Measurements from ENCODE around the gene CLMN.

DNA sequence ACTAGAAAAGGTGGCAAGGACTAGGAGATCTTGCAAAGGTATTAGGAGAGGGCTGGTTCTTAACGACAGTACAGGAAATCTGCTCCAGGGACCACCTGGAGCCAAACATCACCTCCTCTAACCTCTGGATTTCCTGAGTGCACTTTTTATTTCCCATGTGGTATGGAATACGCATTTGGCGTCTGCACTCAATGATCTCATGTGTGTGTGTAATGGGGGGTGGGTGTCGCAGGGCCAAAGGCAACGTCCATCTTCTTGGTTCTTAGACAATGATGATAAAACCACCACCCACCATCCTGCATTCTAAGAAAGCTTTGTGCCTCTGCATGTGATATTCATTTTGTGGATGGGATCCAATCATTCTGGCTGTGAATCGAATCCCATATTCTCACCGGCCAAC, 68.8 kb downstream of the CLMN start:
- TF ChIP-seq ZFAT (CRISPR knock-in tag; conservative IDR thresholded peaks at IDR 0.05), result no peak
- TF ChIP-seq, protein P1, sequence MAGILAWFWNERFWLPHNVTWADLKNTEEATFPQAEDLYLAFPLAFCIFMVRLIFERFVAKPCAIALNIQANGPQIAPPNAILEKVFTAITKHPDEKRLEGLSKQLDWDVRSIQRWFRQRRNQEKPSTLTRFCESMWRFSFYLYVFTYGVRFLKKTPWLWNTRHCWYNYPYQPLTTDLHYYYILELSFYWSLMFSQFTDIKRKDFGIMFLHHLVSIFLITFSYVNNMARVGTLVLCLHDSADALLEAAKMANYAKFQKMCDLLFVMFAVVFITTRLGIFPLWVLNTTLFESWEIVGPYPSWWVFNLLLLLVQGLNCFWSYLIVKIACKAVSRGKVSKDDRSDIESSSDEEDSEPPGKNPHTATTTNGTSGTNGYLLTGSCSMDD (CRISPR knock-in tag; IDR thresholded peaks at IDR 0.05), result no peak
- no peak for TF ChIP-seq KAT2B (IDR thresholded peaks at IDR 0.05; ENCODE audit: borderline replicate concordance, low read depth, low read length)
- TF ChIP-seq ZNF121 (CRISPR knock-in tag; IDR thresholded peaks at IDR 0.05), result no peak
- TF ChIP-seq, protein P2, sequence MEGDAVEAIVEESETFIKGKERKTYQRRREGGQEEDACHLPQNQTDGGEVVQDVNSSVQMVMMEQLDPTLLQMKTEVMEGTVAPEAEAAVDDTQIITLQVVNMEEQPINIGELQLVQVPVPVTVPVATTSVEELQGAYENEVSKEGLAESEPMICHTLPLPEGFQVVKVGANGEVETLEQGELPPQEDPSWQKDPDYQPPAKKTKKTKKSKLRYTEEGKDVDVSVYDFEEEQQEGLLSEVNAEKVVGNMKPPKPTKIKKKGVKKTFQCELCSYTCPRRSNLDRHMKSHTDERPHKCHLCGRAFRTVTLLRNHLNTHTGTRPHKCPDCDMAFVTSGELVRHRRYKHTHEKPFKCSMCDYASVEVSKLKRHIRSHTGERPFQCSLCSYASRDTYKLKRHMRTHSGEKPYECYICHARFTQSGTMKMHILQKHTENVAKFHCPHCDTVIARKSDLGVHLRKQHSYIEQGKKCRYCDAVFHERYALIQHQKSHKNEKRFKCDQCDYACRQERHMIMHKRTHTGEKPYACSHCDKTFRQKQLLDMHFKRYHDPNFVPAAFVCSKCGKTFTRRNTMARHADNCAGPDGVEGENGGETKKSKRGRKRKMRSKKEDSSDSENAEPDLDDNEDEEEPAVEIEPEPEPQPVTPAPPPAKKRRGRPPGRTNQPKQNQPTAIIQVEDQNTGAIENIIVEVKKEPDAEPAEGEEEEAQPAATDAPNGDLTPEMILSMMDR (CRISPR knock-in tag; IDR thresholded peaks at IDR 0.05), result no peak
- TF ChIP-seq, protein P3, sequence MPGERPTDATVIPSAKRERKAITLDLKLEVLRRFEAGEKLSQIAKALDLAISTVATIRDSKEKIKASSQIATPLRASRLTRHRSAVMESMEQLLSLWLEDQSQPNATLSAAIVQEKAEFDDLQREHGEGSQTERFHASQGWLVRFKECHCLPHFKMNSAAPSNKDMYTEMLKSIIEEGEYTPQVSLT (CRISPR knock-in tag; IDR thresholded peaks at IDR 0.05; ENCODE audit: borderline replicate concordance, low read depth), result no peak
- TF ChIP-seq NONO (IDR thresholded peaks at IDR 0.05), result no peak
- TF ChIP-seq NONO (CRISPR knock-in tag; conservative IDR thresholded peaks at IDR 0.05), result no peak
- TF ChIP-seq, protein P4, sequence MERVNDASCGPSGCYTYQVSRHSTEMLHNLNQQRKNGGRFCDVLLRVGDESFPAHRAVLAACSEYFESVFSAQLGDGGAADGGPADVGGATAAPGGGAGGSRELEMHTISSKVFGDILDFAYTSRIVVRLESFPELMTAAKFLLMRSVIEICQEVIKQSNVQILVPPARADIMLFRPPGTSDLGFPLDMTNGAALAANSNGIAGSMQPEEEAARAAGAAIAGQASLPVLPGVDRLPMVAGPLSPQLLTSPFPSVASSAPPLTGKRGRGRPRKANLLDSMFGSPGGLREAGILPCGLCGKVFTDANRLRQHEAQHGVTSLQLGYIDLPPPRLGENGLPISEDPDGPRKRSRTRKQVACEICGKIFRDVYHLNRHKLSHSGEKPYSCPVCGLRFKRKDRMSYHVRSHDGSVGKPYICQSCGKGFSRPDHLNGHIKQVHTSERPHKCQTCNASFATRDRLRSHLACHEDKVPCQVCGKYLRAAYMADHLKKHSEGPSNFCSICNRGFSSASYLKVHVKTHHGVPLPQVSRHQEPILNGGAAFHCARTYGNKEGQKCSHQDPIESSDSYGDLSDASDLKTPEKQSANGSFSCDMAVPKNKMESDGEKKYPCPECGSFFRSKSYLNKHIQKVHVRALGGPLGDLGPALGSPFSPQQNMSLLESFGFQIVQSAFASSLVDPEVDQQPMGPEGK (CRISPR knock-in tag; IDR thresholded peaks at IDR 0.05), result no peak
- no peak for TF ChIP-seq POLR2A (IDR thresholded peaks at IDR 0.05; ENCODE audit: insufficient read depth in 1 of 2, low read depth in 2 of 2, low read length in 2 of 2)
- TF ChIP-seq, protein P5, sequence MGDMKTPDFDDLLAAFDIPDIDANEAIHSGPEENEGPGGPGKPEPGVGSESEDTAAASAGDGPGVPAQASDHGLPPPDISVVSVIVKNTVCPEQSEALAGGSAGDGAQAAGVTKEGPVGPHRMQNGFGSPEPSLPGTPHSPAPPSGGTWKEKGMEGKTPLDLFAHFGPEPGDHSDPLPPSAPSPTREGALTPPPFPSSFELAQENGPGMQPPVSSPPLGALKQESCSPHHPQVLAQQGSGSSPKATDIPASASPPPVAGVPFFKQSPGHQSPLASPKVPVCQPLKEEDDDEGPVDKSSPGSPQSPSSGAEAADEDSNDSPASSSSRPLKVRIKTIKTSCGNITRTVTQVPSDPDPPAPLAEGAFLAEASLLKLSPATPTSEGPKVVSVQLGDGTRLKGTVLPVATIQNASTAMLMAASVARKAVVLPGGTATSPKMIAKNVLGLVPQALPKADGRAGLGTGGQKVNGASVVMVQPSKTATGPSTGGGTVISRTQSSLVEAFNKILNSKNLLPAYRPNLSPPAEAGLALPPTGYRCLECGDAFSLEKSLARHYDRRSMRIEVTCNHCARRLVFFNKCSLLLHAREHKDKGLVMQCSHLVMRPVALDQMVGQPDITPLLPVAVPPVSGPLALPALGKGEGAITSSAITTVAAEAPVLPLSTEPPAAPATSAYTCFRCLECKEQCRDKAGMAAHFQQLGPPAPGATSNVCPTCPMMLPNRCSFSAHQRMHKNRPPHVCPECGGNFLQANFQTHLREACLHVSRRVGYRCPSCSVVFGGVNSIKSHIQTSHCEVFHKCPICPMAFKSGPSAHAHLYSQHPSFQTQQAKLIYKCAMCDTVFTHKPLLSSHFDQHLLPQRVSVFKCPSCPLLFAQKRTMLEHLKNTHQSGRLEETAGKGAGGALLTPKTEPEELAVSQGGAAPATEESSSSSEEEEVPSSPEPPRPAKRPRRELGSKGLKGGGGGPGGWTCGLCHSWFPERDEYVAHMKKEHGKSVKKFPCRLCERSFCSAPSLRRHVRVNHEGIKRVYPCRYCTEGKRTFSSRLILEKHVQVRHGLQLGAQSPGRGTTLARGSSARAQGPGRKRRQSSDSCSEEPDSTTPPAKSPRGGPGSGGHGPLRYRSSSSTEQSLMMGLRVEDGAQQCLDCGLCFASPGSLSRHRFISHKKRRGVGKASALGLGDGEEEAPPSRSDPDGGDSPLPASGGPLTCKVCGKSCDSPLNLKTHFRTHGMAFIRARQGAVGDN (CRISPR knock-in tag; IDR thresholded peaks at IDR 0.05), result no peak
- TF ChIP-seq EZH2 (conservative IDR thresholded peaks at IDR 0.05; ENCODE audit: low read depth, low read length), result no peak
- TF ChIP-seq NCOA2 (CRISPR knock-in tag; IDR thresholded peaks at IDR 0.05), result no peak
- no peak for TF ChIP-seq MAZ (IDR thresholded peaks at IDR 0.05; ENCODE audit: borderline replicate concordance, low read depth, low read length)
- no peak for TF ChIP-seq MAZ (CRISPR knock-in tag; IDR thresholded peaks at IDR 0.05; ENCODE audit: low read depth)

Measured in HepG2 (cell line).